ENCODE results near the gene HIP1.

Gene HIP1

DNA sequence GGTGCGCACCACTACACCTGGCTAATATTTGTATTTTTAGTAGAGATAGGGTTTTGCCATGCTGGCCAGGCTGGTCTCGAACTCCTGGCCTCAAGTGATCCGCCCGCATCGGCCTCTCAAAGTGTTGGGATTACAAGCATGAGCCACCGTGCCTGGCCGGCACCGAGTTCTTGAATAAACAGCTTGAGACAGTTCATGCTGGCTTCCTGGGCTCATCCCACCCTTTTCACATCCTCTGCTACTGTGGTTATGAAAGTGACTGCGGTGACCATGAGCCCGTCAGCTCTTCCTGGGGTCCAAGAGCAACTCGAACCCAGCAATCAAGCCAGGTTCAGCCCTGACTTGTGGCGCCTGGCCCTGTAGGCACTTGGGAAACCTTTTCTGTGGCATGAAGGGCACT is 38.7 kb downstream of the HIP1 start:
- Histone ChIP-seq H2BK12ac (ENCODE audit: low read length) (no peak overlapping the region), H3K4ac (ENCODE audit: low read depth, low read length) (no peak overlapping the region), H3K27ac (ENCODE audit: low read depth, low read length) (no peak overlapping the region), H3K4me1 (ENCODE audit: control insufficient read depth in 1 of 2, insufficient read depth in 2 of 2, low read length in 2 of 2) (peaks cover 0 to 3% of the 10 kb centered on the region in 2 experiments), H3K36me3 (ENCODE audit: control insufficient read depth in 1 of 2, insufficient read depth in 2 of 2, low read length in 2 of 2) (no peaks in the 10 kb centered on the region), H4K12ac (ENCODE audit: low read depth, low read length) (no peak overlapping the region), H3K4me2 (ENCODE audit: low read length) (no peak overlapping the region), H3K18ac (ENCODE audit: low read length) (no peak overlapping the region), H4K91ac (ENCODE audit: low read depth, low read length) (no peak overlapping the region), H3K9me3 (ENCODE audit: insufficient read depth, low read depth, low read length) (peaks cover 5% of the 10 kb centered on the region), H3K14ac (ENCODE audit: low read length) (no peak overlapping the region), H3K9ac (ENCODE audit: low read length) (no peak overlapping the region), H2BK5ac (ENCODE audit: low read depth, low read length, poor library complexity) (no peak overlapping the region), H3K23ac (ENCODE audit: low read length) (no peak overlapping the region), H3K27me3 (ENCODE audit: insufficient read depth, low read length) (no peaks in the 10 kb centered on the region), H4K8ac (ENCODE audit: low read depth, low read length) (no peak overlapping the region), H2AK5ac (ENCODE audit: low read length) (no peak overlapping the region), H2AFZ (ENCODE audit: insufficient read depth, low read length, poor library complexity) (no peak overlapping the region), H3K79me1 (ENCODE audit: low read length) (no peaks in the 10 kb centered on the region), H3K4me3 (ENCODE audit: low read depth, low read length) (no peak overlapping the region), H2BK120ac (ENCODE audit: insufficient read depth, low read length, poor library complexity) (no peak overlapping the region), H3K79me2 (ENCODE audit: control insufficient read depth, insufficient read depth, low read length, poor library complexity) (no peaks in the 10 kb centered on the region)
- no CpG with 5 or more reads among the region's 12 CpGs for WGBS (ENCODE audit: extremely low coverage, insufficient coverage, insufficient read length)
- DNase-seq = no peak

DNA sequence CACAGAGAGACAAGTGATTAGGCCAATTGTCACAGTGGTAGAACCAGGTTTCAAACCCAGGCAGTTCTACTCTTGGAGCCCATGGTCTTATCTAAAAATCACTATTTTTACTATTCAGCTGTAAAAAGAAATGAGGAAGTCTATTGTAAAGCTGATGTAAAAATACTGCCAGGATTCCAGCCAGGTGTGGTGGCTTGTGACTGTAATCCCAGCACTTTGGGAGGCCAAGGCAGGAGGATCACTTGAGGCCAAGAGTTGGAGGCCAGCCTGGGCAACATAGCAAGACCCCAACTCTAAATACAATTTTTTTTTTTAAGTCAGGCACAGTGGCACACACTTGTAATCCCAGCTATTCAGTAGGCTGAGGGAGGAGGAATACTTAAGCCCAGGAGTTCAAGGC is 40.4 kb downstream of the HIP1 start:
- H3K18ac ChIP-seq (ENCODE audit: low read length) = no peak overlapping the region
- no peak overlapping the region for H2BK120ac ChIP-seq (ENCODE audit: insufficient read depth, low read length, poor library complexity)
- H3K27me3 ChIP-seq (ENCODE audit: insufficient read depth, low read length) = no peaks in the 10 kb centered on the region
- no peak overlapping the region for H2BK12ac ChIP-seq (ENCODE audit: low read length)
- H2BK5ac ChIP-seq (ENCODE audit: low read depth, low read length, poor library complexity) = no peak overlapping the region
- H3K4me1 ChIP-seq (ENCODE audit: control insufficient read depth in 1 of 2, insufficient read depth in 2 of 2, low read length in 2 of 2) = peaks cover 0 to 3% of the 10 kb centered on the region in 2 experiments
- H3K4ac ChIP-seq (ENCODE audit: low read depth, low read length) = no peak overlapping the region
- H3K4me3 ChIP-seq (ENCODE audit: low read depth, low read length) = no peak overlapping the region
- H3K27ac ChIP-seq (ENCODE audit: low read depth, low read length) = no peak overlapping the region
- no peak overlapping the region for H3K23ac ChIP-seq (ENCODE audit: low read length)
- H3K9me3 ChIP-seq (ENCODE audit: insufficient read depth, low read depth, low read length) = peaks cover 5% of the 10 kb centered on the region
- no peak overlapping the region for H2AK5ac ChIP-seq (ENCODE audit: low read length)
- H3K36me3 ChIP-seq (ENCODE audit: control insufficient read depth in 1 of 2, insufficient read depth in 2 of 2, low read length in 2 of 2) = no peaks in the 10 kb centered on the region
- no peak overlapping the region for H4K91ac ChIP-seq (ENCODE audit: low read depth, low read length)
- H4K12ac ChIP-seq (ENCODE audit: low read depth, low read length) = no peak overlapping the region
- H3K79me1 ChIP-seq (ENCODE audit: low read length) = no peaks in the 10 kb centered on the region
- no peak overlapping the region for H3K9ac ChIP-seq (ENCODE audit: low read length)
- no peak overlapping the region for H3K4me2 ChIP-seq (ENCODE audit: low read length)
- H3K14ac ChIP-seq (ENCODE audit: low read length) = no peak overlapping the region
- no peak overlapping the region for H4K8ac ChIP-seq (ENCODE audit: low read depth, low read length)
- H2AFZ ChIP-seq (ENCODE audit: insufficient read depth, low read length, poor library complexity) = no peak overlapping the region
- H3K79me2 ChIP-seq (ENCODE audit: control insufficient read depth, insufficient read depth, low read length, poor library complexity) = no peaks in the 10 kb centered on the region
- no peak for DNase-seq

DNA sequence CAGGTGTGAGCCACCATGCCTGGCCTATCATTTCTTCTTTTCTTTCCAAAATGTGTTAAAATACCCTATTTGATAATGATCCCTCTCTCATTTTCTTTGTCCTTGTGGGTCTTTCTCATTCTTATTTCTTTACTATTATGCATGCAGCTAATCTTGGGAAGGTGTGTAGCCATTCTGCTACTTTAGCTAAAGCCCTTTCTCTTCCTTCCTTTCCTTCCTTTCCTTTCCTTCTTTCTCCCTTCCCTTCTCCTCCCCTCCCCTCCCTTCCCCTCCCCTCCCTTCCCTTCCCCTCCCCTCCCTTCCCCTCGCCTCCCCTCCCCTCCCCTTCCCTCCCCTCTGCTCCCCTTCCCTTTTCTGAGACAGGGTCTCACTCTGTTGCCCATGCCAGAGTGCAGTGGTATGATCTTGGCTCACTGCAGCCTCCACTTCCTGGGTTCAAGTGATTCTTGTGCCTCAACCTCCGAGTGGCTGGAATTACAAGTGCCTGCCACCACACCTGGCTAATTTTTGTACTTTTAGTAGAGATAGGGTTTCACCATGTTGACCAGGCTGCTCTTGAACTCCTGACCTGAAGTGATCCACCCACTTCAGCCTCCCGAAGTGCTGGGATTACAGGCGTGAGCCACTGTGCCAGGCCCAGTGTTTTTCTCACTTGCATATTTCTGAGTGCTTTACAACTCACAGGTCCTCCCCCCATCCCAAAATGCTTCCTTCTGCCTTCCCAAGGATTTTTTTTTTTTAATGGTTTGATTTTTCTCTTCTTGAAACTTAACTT is 42.3 kb downstream of the HIP1 start:
- Histone ChIP-seq H2BK120ac (ENCODE audit: insufficient read depth, low read length, poor library complexity) (no peak overlapping the region), H2AK5ac (ENCODE audit: low read length) (no peak overlapping the region), H3K79me1 (ENCODE audit: low read length) (no peaks in the 10 kb centered on the region), H3K18ac (ENCODE audit: low read length) (no peak overlapping the region), H3K27ac (ENCODE audit: low read depth, low read length) (no peak overlapping the region), H4K12ac (ENCODE audit: low read depth, low read length) (no peak overlapping the region), H3K14ac (ENCODE audit: low read length) (no peak overlapping the region), H3K9me3 (ENCODE audit: insufficient read depth, low read depth, low read length) (peaks cover 2% of the 10 kb centered on the region), H2BK5ac (ENCODE audit: low read depth, low read length, poor library complexity) (no peak overlapping the region), H3K23ac (ENCODE audit: low read length) (no peak overlapping the region), H3K27me3 (ENCODE audit: insufficient read depth, low read length) (no peaks in the 10 kb centered on the region), H3K4me3 (ENCODE audit: low read depth, low read length) (no peak overlapping the region), H4K8ac (ENCODE audit: low read depth, low read length) (no peak overlapping the region), H3K4me1 (ENCODE audit: control insufficient read depth in 1 of 2, insufficient read depth in 2 of 2, low read length in 2 of 2) (peaks cover 0 to 3% of the 10 kb centered on the region in 2 experiments), H3K36me3 (ENCODE audit: control insufficient read depth in 1 of 2, insufficient read depth in 2 of 2, low read length in 2 of 2) (no peaks in the 10 kb centered on the region), H2BK12ac (ENCODE audit: low read length) (no peak overlapping the region), H2AFZ (ENCODE audit: insufficient read depth, low read length, poor library complexity) (no peak overlapping the region), H4K91ac (ENCODE audit: low read depth, low read length) (no peak overlapping the region), H3K4ac (ENCODE audit: low read depth, low read length) (no peak overlapping the region), H3K4me2 (ENCODE audit: low read length) (no peak overlapping the region), H3K9ac (ENCODE audit: low read length) (no peak overlapping the region), H3K79me2 (ENCODE audit: control insufficient read depth, insufficient read depth, low read length, poor library complexity) (no peaks in the 10 kb centered on the region)
- no CpG with 5 or more reads among the region's 4 CpGs for WGBS (ENCODE audit: extremely low coverage, insufficient coverage, insufficient read length)
- DNase-seq = no peak

DNA sequence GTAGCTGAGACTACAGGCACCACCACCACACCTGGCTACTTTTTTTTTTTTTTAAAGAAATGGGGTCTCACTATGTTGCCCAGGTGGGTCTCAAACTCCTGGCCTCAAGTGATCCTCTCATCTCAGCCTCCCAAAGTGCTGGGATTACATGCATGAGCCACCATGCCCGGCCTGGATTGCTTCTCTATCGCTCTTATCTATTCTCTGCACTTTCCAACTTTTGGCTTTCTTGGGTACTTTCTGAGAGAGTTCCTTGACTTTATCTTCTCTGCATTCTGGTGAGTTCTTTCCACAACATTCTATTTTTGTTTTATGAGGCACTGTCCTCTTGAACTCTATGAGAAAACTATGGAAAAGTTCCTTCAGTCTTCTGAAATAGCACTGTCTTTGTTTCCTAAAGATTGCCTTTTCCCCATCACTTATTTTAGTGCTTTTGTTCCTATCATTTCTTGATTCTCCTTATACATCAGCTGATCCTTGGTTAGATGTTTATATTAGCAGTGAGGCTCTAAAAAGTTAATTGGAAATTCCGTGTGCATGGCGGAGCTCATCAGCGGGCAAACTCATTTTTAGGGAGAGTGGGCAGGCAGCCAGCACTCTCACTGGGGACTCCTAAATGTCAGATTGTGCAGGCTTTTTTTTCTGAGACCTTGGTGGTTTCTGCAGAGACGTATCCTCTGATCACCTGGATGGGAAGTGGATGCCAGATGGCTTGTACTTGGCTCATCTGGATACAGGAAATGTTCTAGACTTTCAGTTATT is 43.9 kb downstream of the HIP1 start:
- Histone ChIP-seq H3K36me3 (ENCODE audit: control insufficient read depth in 1 of 2, insufficient read depth in 2 of 2, low read length in 2 of 2) (no peaks in the 10 kb centered on the region), H4K12ac (ENCODE audit: low read depth, low read length) (no peak overlapping the region), H3K27me3 (ENCODE audit: insufficient read depth, low read length) (no peaks in the 10 kb centered on the region), H2BK12ac (ENCODE audit: low read length) (no peak overlapping the region), H3K4me1 (ENCODE audit: control insufficient read depth in 1 of 2, insufficient read depth in 2 of 2, low read length in 2 of 2) (peaks cover 0 to 3% of the 10 kb centered on the region in 2 experiments), H2BK120ac (ENCODE audit: insufficient read depth, low read length, poor library complexity) (no peak overlapping the region), H3K79me2 (ENCODE audit: control insufficient read depth, insufficient read depth, low read length, poor library complexity) (no peaks in the 10 kb centered on the region), H2AFZ (ENCODE audit: insufficient read depth, low read length, poor library complexity) (no peak overlapping the region), H3K4ac (ENCODE audit: low read depth, low read length) (no peak overlapping the region), H2BK5ac (ENCODE audit: low read depth, low read length, poor library complexity) (no peak overlapping the region), H3K9me3 (ENCODE audit: insufficient read depth, low read depth, low read length) (no peaks in the 10 kb centered on the region), H3K27ac (ENCODE audit: low read depth, low read length) (no peak overlapping the region), H3K4me3 (ENCODE audit: low read depth, low read length) (no peak overlapping the region), H3K4me2 (ENCODE audit: low read length) (no peak overlapping the region), H3K14ac (ENCODE audit: low read length) (no peak overlapping the region), H3K79me1 (ENCODE audit: low read length) (no peaks in the 10 kb centered on the region), H3K23ac (ENCODE audit: low read length) (no peak overlapping the region), H2AK5ac (ENCODE audit: low read length) (no peak overlapping the region), H3K9ac (ENCODE audit: low read length) (no peak overlapping the region), H4K8ac (ENCODE audit: low read depth, low read length) (no peak overlapping the region), H4K91ac (ENCODE audit: low read depth, low read length) (no peak overlapping the region), H3K18ac (ENCODE audit: low read length) (no peak overlapping the region)
- no peak for DNase-seq
- WGBS (ENCODE audit: extremely low coverage, insufficient coverage, insufficient read length) = no CpG with 5 or more reads among the region's 6 CpGs

Measured in trophoblast cell (in vitro differentiated cells and primary cell).